KMS-11 (cell line): ENCODE results near the gene DUS1L.

Experiments used
- H2AFZ ChIP-seq: fragments of 200-600 bp; sonication (generic); 2 replicates; pipeline ENCODE4 v1.6.1; 2016; ENCODE audit warnings: antibody characterized with exemption, mixed run types, low read depth
- H3K27ac ChIP-seq: fragments of 200-600 bp; sonication (generic); 2 replicates; pipeline ENCODE4 v1.6.1; 2016; ENCODE audit warnings: mild to moderate bottlenecking, mixed run types
- H3K27me3 ChIP-seq: fragments of 200-600 bp; sonication (generic); 2 replicates; pipeline ENCODE4 v1.6.1; 2017; ENCODE audit warnings: mild to moderate bottlenecking, low read depth, mixed run types, moderate library complexity; ENCODE audit not compliant: insufficient read depth
- H3K36me3 ChIP-seq: fragments of 200-600 bp; sonication (generic); 2 replicates; pipeline ENCODE4 v1.6.1; 2017; ENCODE audit warnings: mild to moderate bottlenecking, mixed run types; ENCODE audit not compliant: insufficient read depth
- H3K4me1 ChIP-seq: fragments of 200-600 bp; sonication (generic); 2 replicates; pipeline ENCODE4 v1.6.1; 2016; ENCODE audit warnings: mild to moderate bottlenecking, low read depth, mixed run types; ENCODE audit not compliant: poor library complexity, severe bottlenecking
- H3K4me2 ChIP-seq: fragments of 200-600 bp; sonication (generic); 2 replicates; pipeline ENCODE4 v1.7.0; 2016; ENCODE audit warnings: mild to moderate bottlenecking, mixed run types
- H3K4me3 ChIP-seq: fragments of 200-600 bp; sonication (generic); IDR thresholded peaks from 2 replicates; pipeline ENCODE4 v1.6.1; 2017; ENCODE audit warnings: low read depth, low read length, mixed read lengths; ENCODE audit not compliant: insufficient read depth
- H3K79me2 ChIP-seq: fragments of 200-600 bp; sonication (generic); 2 replicates; pipeline ENCODE4 v1.6.1; 2016; ENCODE audit warnings: low read depth, mixed run types; ENCODE audit not compliant: insufficient read depth
- H3K9ac ChIP-seq: fragments of 200-600 bp; sonication (generic); 2 replicates; pipeline ENCODE4 v1.6.1; 2016; ENCODE audit warnings: mild to moderate bottlenecking, mixed run types
- H4K20me1 ChIP-seq: fragments of 200-600 bp; sonication (generic); 2 replicates; pipeline ENCODE4 v1.6.1; 2016; ENCODE audit warnings: mild to moderate bottlenecking, mixed run types; ENCODE audit not compliant: insufficient read depth
- TF ChIP-seq, protein P1 (sequence below): fragments of 200-600 bp; sonication (generic); conservative IDR thresholded peaks from 2 replicates; pipeline ENCODE4 v1.6.1; 2017; ENCODE audit warnings: low read depth, mild to moderate bottlenecking, antibody characterized with exemption, low read length, moderate library complexity, mixed read lengths

DUS1L gene

DNA sequence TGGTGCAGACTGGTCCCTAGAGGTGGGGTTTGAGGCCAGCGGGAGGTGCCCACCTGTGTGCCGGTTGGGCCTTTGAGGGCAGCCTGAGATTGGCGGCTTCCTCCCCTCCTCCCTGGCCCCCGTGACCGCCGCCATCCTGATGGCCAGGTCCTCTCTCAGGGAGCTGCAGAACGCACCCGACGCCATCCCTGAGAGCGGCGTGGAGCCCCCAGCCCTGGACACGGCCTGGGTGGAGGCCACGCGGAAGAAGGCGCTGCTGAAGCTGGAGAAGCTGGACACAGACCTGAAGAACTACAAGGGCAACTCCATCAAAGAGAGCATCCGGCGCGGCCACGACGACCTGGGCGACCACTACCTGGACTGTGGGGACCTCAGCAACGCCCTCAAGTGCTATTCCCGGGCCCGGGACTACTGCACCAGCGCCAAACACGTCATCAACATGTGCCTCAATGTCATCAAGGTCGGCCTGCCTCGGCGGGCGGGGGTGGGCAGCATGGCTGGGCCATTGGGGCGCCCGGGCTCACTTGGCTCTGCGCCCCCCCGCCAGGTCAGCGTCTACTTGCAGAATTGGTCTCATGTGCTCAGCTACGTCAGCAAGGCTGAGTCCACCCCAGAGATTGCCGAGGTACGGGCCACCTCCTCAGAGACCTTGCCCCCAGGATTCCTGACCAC, 11.1 kb downstream of the DUS1L start:
- Histone ChIP-seq H3K9ac (no peak overlapping the region), H3K36me3 (peaks cover 3% of the 10 kb centered on the region; the same call in 1 of the 2 replicates), H3K27ac (no peak overlapping the region), H3K27me3 (no peaks in the 10 kb centered on the region), H2AFZ (no peak overlapping the region), H3K4me1 (peaks cover 23% of the 10 kb centered on the region), H3K79me2 (peaks cover 17% of the 10 kb centered on the region; the same call in 1 of the 2 replicates), H4K20me1 (no peaks in the 10 kb centered on the region), H3K4me2 (no peak overlapping the region), H3K4me3 (no peak overlapping the region)
- TF ChIP-seq, protein P1, sequence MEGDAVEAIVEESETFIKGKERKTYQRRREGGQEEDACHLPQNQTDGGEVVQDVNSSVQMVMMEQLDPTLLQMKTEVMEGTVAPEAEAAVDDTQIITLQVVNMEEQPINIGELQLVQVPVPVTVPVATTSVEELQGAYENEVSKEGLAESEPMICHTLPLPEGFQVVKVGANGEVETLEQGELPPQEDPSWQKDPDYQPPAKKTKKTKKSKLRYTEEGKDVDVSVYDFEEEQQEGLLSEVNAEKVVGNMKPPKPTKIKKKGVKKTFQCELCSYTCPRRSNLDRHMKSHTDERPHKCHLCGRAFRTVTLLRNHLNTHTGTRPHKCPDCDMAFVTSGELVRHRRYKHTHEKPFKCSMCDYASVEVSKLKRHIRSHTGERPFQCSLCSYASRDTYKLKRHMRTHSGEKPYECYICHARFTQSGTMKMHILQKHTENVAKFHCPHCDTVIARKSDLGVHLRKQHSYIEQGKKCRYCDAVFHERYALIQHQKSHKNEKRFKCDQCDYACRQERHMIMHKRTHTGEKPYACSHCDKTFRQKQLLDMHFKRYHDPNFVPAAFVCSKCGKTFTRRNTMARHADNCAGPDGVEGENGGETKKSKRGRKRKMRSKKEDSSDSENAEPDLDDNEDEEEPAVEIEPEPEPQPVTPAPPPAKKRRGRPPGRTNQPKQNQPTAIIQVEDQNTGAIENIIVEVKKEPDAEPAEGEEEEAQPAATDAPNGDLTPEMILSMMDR, result no peak

DNA sequence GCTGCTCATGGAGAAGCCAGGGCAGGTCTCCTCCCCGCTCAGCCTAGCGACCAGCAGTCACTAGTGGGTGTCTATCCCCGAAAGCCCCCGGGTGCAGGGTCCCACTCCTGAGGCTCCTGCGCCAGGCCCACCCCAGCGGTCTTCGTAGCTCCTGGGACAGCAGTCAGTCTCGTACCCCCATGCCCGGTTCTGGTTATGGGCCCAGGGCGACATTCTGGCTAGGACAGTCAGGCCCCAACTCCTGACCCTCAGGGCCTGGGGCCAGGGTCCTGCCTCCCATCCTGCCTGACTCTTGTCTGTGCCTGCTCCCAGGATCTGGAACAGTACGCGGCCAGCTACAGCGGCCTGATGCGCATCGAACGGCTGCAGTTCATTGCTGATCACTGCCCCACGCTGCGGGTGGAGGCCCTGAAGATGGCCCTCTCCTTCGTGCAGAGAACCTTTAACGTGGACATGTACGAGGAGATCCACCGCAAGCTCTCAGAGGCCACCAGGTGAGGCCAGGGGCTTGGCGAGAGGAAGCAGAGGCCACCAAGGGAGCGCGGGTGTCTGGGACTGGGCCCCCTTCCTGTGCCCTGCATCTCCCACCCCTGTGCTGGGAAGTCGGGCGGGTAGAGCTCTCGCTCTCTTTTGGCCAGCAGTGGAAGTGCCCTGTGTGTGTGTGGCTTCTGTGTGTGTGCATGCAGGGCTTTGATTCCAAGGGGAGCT, 11.9 kb downstream of the DUS1L start:
- peaks cover 17% of the 10 kb centered on the region; the same call in 1 of the 2 replicates for H3K79me2 ChIP-seq
- no peak overlapping the region for H3K4me3 ChIP-seq
- H2AFZ ChIP-seq, result no peak overlapping the region
- H3K9ac ChIP-seq, result no peak overlapping the region
- H3K27me3 ChIP-seq, result no peaks in the 10 kb centered on the region
- H3K36me3 ChIP-seq, result peaks cover 3% of the 10 kb centered on the region; the same call in 1 of the 2 replicates
- H3K4me1 ChIP-seq, result peaks cover 23% of the 10 kb centered on the region
- H3K4me2 ChIP-seq, result peak overlapping the region; percentile 85; the same call in 1 of the 2 replicates
- no peaks in the 10 kb centered on the region for H4K20me1 ChIP-seq
- H3K27ac ChIP-seq, result no peak overlapping the region
- TF ChIP-seq, protein P1, result no peak

DNA sequence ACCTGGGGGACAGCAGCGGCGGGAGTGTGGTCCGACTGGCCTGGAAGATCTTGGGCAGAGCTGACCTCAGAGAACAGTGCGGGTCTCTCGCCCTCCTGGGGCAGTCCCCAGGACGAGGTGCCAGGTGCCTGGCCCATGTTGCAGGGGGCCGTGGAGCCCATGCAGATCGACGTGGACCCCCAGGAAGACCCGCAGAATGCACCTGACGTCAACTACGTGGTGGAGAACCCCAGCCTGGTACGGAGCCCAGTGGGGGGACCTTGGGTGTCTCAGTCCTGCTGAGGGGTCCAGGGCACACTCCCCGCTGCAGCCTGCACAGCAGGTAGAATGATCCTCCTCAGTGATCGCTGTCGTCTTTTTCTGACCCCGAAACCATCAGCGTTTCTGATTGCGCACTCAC, 12.5 kb downstream of the DUS1L start:
- H3K4me1 ChIP-seq, result peaks cover 23% of the 10 kb centered on the region
- no peak overlapping the region for H3K4me3 ChIP-seq
- no peak overlapping the region for H2AFZ ChIP-seq
- H3K9ac ChIP-seq, result no peak overlapping the region
- H3K27ac ChIP-seq, result no peak overlapping the region
- no peaks in the 10 kb centered on the region for H4K20me1 ChIP-seq
- H3K79me2 ChIP-seq, result peaks cover 17% of the 10 kb centered on the region; the same call in 1 of the 2 replicates
- H3K27me3 ChIP-seq, result no peaks in the 10 kb centered on the region
- peak overlapping the region; percentile 85 for H3K4me2 ChIP-seq
- TF ChIP-seq, protein P1, result no peak
- peaks cover 3% of the 10 kb centered on the region; the same call in 1 of the 2 replicates for H3K36me3 ChIP-seq

DNA sequence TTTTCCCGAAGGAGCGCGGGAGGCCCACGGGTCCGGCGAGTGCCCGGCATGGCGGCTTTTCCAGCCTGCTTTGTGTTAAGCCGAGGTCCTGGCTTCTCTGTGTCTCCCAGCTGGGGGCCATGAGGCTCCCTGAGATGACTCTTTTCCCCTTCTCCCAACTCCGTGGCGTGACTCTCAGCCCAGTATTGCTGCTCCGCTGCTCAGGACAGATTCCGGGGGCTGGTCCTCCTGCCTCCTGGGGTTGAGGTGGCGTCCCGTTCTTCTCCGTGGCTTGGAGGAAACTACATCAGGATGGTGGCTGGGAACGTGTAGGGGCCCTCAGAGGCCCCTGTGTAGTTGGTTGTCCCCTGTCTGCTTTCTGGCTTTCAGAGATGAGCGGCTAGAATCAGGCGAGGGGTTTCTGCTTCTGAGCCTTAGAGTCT, 13.0 kb downstream of the DUS1L start:
- Histone ChIP-seq H3K79me2 (peaks cover 17% of the 10 kb centered on the region; the same call in 1 of the 2 replicates), H3K36me3 (peaks cover 3% of the 10 kb centered on the region; the same call in 1 of the 2 replicates), H3K4me2 (peak overlapping the region; percentile 85), H3K4me1 (peaks cover 23% of the 10 kb centered on the region), H3K27me3 (no peaks in the 10 kb centered on the region), H3K27ac (no peak overlapping the region), H4K20me1 (no peaks in the 10 kb centered on the region), H3K9ac (peak overlapping the region; percentile 47; the same call in 1 of the 2 replicates), H2AFZ (no peak overlapping the region), H3K4me3 (no peak overlapping the region)
- TF ChIP-seq, protein P1, result no peak
